H1 (cell line): ENCODE measurements around the gene KCNQ1. TPM values are rescaled to one million over a fixed set of nuclear protein-coding genes. Genes with fewer than 3 reads are reported as not detected.
A peak's percentile ranks its signal among the peaks of the same experiment; 100 is the strongest.

Experiments
- CTCF ChIA-PET: fragments of 300-600 bp; sonication (Branson Sonifier 250); formaldehyde crosslinking; loops from one replicate; lab custom pipeline; 2021; ENCODE audit not compliant: partially characterized antibody; lab: Charles Lee
- POLR2A ChIA-PET: fragments of 300-600 bp; sonication (Branson Sonifier 250); formaldehyde crosslinking; loops from one replicate; lab custom pipeline; 2021; ENCODE audit warnings: inconsistent platforms; ENCODE audit not compliant: partially characterized antibody; lab: Charles Lee
- DNase-seq, 2 experiments: peaks; one replicate each; pipeline versions ENCODE4 v3.0.0 to v3.0.0-alpha.2; 2010 to 2022; ENCODE audit warnings: low spot score in 2 of 2, low read depth in 1 of 2, mixed read lengths in 1 of 2
- FAIRE-seq: peaks from 2 replicates; lab custom pipeline; 2011; peaks lifted over from hg19 to GRCh38; lab: Jason Lieb, UNC
- H2AFZ ChIP-seq: 2 replicates; pipeline ENCODE4 v1.8.1; 2012; ENCODE audit warnings: low read length, inconsistent platforms
- H2AK5ac ChIP-seq: 2 replicates; pipeline ENCODE4 v1.6.1; 2013; ENCODE audit warnings: low read depth, low read length
- H2BK120ac ChIP-seq: replicated peaks from 2 replicates; pipeline ENCODE3; 2013; ENCODE audit warnings: low read depth, low read length, inconsistent platforms
- H2BK12ac ChIP-seq: 2 replicates; pipeline ENCODE4 v1.6.1; 2013; ENCODE audit warnings: low read depth, low read length
- H2BK15ac ChIP-seq: 2 replicates; pipeline ENCODE4 v1.6.1; 2013; ENCODE audit warnings: low read length
- H2BK20ac ChIP-seq: 2 replicates; pipeline ENCODE4 v1.6.1; 2013; ENCODE audit warnings: low read length
- H2BK5ac ChIP-seq: 2 replicates; pipeline ENCODE4 v1.6.1; 2013; ENCODE audit warnings: low read depth, low read length
- H3K14ac ChIP-seq: 2 replicates; pipeline ENCODE4 v1.6.1; 2013; ENCODE audit warnings: inconsistent platforms; ENCODE audit not compliant: insufficient read length
- H3K18ac ChIP-seq: 2 replicates; pipeline ENCODE4 v1.6.1; 2013; ENCODE audit warnings: low read length; ENCODE audit errors: extremely low read depth
- H3K23ac ChIP-seq: 2 replicates; pipeline ENCODE4 v1.6.1; 2013; ENCODE audit warnings: inconsistent platforms; ENCODE audit not compliant: insufficient read length
- H3K23me2 ChIP-seq: 2 replicates; pipeline ENCODE4 v1.6.1; 2013; ENCODE audit warnings: low read depth, low read length
- H3K27ac ChIP-seq: 2 replicates; pipeline ENCODE4 v1.6.1; 2011; ENCODE audit warnings: low read depth, low read length, inconsistent platforms
- H3K27me3 ChIP-seq, 4 experiments: replicated peaks in 1 of 4; 1 replicate in 1 of 4; 2 replicates in 3 of 4; pipeline versions ENCODE4 v1.6.1 to v1.8.1; 2011 to 2013; ENCODE audit warnings: low read length in 3 of 4, mild to moderate bottlenecking in 3 of 4, inconsistent platforms in 2 of 4, mixed read lengths in 2 of 4, moderate library complexity in 1 of 4; ENCODE audit not compliant: control insufficient read depth in 3 of 4, insufficient read depth in 3 of 4; ENCODE audit errors: extremely low read depth in 1 of 4
- H3K36me3 ChIP-seq, 4 experiments: 2 replicates each; pipeline versions ENCODE4 v1.6.1 to v1.8.1; 2011 to 2013; ENCODE audit warnings: mild to moderate bottlenecking in 4 of 4, low read length in 3 of 4, moderate library complexity in 2 of 4, control low read depth in 1 of 4, inconsistent platforms in 1 of 4; ENCODE audit not compliant: insufficient read depth in 4 of 4, control insufficient read depth in 2 of 4
- H3K4ac ChIP-seq: replicated peaks from 2 replicates; pipeline ENCODE3; 2013; ENCODE audit warnings: low read length, low read depth, mixed read lengths, inconsistent platforms; ENCODE audit not compliant: insufficient read length
- H3K4me1 ChIP-seq, 4 experiments: replicated peaks in 1 of 4; 1 replicate in 1 of 4; 2 replicates in 3 of 4; pipeline versions ENCODE4 v1.6.1 to v1.8.1; 2011 to 2013; ENCODE audit warnings: low read length in 3 of 4, inconsistent platforms in 2 of 4, mixed read lengths in 1 of 4; ENCODE audit not compliant: insufficient read depth in 4 of 4, control insufficient read depth in 3 of 4
- H3K4me2 ChIP-seq, 2 experiments: 2 replicates each; pipeline versions ENCODE4 v1.6.1 to v1.8.1; 2011 to 2013; ENCODE audit warnings: low read depth in 2 of 2, low read length in 2 of 2, control low read depth in 1 of 2, inconsistent platforms in 1 of 2, mild to moderate bottlenecking in 1 of 2; ENCODE audit not compliant: insufficient read depth in 1 of 2
- H3K4me3 ChIP-seq, 4 experiments: fragments of 200-600, 300-600 bp in 1 of 4; sonication (generic), shearing (Covaris generic), sonication (Bioruptor Twin) in 1 of 4; 2 replicates each; pipeline versions ENCODE4 v1.5.1 to v1.8.1; 2011 to 2016; ENCODE audit warnings: low read length in 4 of 4, low read depth in 3 of 4, control low read depth in 2 of 4, inconsistent platforms in 2 of 4, mild to moderate bottlenecking in 2 of 4, mixed read lengths in 1 of 4, moderate library complexity in 1 of 4; ENCODE audit not compliant: insufficient read depth in 2 of 4; ENCODE audit errors: extremely low read depth in 1 of 4
- H3K56ac ChIP-seq: replicated peaks from 2 replicates; pipeline ENCODE3; 2013; ENCODE audit warnings: low read depth, mild to moderate bottlenecking, mixed read lengths, low read length, inconsistent platforms; ENCODE audit not compliant: insufficient read length
- H3K79me1 ChIP-seq: 2 replicates; pipeline ENCODE4 v1.6.1; 2013; ENCODE audit warnings: low read depth, low read length, control low read depth
- H3K79me2 ChIP-seq, 2 experiments: 2 replicates each; pipeline versions ENCODE4 v1.6.1 to v1.8.1; 2012 to 2013; ENCODE audit warnings: low read length in 2 of 2, mild to moderate bottlenecking in 2 of 2, inconsistent platforms in 1 of 2; ENCODE audit not compliant: insufficient read depth in 2 of 2, control insufficient read depth in 1 of 2
- H3K9ac ChIP-seq, 4 experiments: replicated peaks in 1 of 4; 1 replicate in 1 of 4; 2 replicates in 3 of 4; pipeline versions ENCODE4 v1.6.1 to v1.8.1; 2011 to 2013; ENCODE audit warnings: low read depth in 3 of 4, low read length in 3 of 4, control low read depth in 2 of 4, mild to moderate bottlenecking in 2 of 4, moderate library complexity in 2 of 4, inconsistent platforms in 1 of 4; ENCODE audit errors: extremely low read depth in 1 of 4
- H3K9me3 ChIP-seq, 2 experiments: 2 replicates each; pipeline versions ENCODE4 v1.6.1 to v1.8.1; 2012 to 2013; ENCODE audit warnings: mild to moderate bottlenecking in 2 of 2, moderate library complexity in 2 of 2, control low read depth in 1 of 2, inconsistent platforms in 1 of 2, low read depth in 1 of 2, low read length in 1 of 2, mixed read lengths in 1 of 2; ENCODE audit not compliant: insufficient read depth in 2 of 2
- H4K20me1 ChIP-seq, 2 experiments: replicated peaks in 1 of 2; 2 replicates each; pipeline versions ENCODE3 to v1.8.1; 2011 to 2013; ENCODE audit warnings: inconsistent platforms in 2 of 2, low read length in 2 of 2, mild to moderate bottlenecking in 1 of 2; ENCODE audit not compliant: insufficient read depth in 2 of 2, control insufficient read depth in 1 of 2
- H4K5ac ChIP-seq: 2 replicates; pipeline ENCODE4 v1.6.1; 2013; ENCODE audit warnings: low read length, low read depth, mixed read lengths, inconsistent platforms; ENCODE audit not compliant: insufficient read length
- H4K8ac ChIP-seq: 2 replicates; pipeline ENCODE4 v1.8.0; 2013; ENCODE audit warnings: mild to moderate bottlenecking, moderate library complexity, low read length, inconsistent platforms; ENCODE audit not compliant: insufficient read depth; ENCODE audit errors: extremely low read depth
- H4K91ac ChIP-seq: replicated peaks from 2 replicates; pipeline ENCODE3; 2013; ENCODE audit warnings: low read length, mixed read lengths, inconsistent platforms; ENCODE audit not compliant: insufficient read length
- BACH1 ChIP-seq: IDR thresholded peaks from 2 replicates; pipeline ENCODE4 v1.6.1; 2012; ENCODE audit warnings: low read length, improper control_type of control experiment
- BRCA1 ChIP-seq: IDR thresholded peaks from 2 replicates; pipeline ENCODE4 v1.6.1; 2012; ENCODE audit warnings: low read depth, low read length, improper control_type of control experiment
- RFX5 ChIP-seq: IDR thresholded peaks from 2 replicates; pipeline ENCODE4 v1.6.1; 2011; ENCODE audit warnings: low read depth, low read length, improper control_type of control experiment, borderline replicate concordance
- SRF ChIP-seq: IDR thresholded peaks from 2 replicates; pipeline ENCODE4 v1.6.1; 2011; ENCODE audit warnings: mild to moderate bottlenecking, low read depth, low read length, moderate library complexity
- TAF1 ChIP-seq: IDR thresholded peaks from 2 replicates; pipeline ENCODE4 v1.6.1; 2011; ENCODE audit warnings: mild to moderate bottlenecking, low read depth, low read length
- TCF12 ChIP-seq: IDR thresholded peaks from 2 replicates; pipeline ENCODE4 v1.6.1; 2011; ENCODE audit warnings: low read depth, mild to moderate bottlenecking, low read length
- WGBS, 2 experiments: shearing (Covaris generic) in 1 of 2; methylation state at CpG; one replicate each; pipeline versions ENCODE4 v1.1.6 to v1.1.7; 2013 to 2015; ENCODE audit warnings: low lambda C conversion rate in 2 of 2, mixed read lengths in 2 of 2, inconsistent platforms in 1 of 2, low coverage in 1 of 2, missing lambda C conversion rate in 1 of 2; ENCODE audit not compliant: insufficient replicate concordance in 2 of 2, insufficient coverage in 1 of 2, insufficient read length in 1 of 2; ENCODE audit errors: extremely low coverage in 1 of 2, missing lambda C conversion rate in 1 of 2; 5-methylcytosine and 5-hydroxymethylcytosine counted together
- polyA plus RNA-seq, 7 experiments: library from polyadenylated mRNA; depleted of rRNA in 3 of 7; stranded (reverse) in 5 of 7; unstranded in 2 of 7; fragments of >200 nt in 5 of 7; fragments of 200-250 nt in 2 of 7; gene quantifications; 1 replicate in 5 of 7; 2 replicates in 1 of 7; 4 replicates in 1 of 7; pipeline versions ENCODE4 v1.2.1 to v1.2.3, GENCODE V29; 2011 to 2013; ENCODE audit warnings: missing spikeins in 2 of 7, mixed read lengths in 2 of 7
- total RNA-seq: library from RNA; stranded (reverse); fragmentation: NEBNext Ultra II Directional; extraction: Animal tissue kit (Norgen Biotek cat#: 25700); gene quantifications from 2 replicates; pipeline ENCODE4 v1.2.1, GENCODE V29; 2021

Gene KCNQ1
- total and polyA plus RNA-seq, 2 of the 8 experiments (the other 6 are each of a cell fraction or from before 2014, with no cell fraction given): 1.9 to 2.0 TPM

DNA sequence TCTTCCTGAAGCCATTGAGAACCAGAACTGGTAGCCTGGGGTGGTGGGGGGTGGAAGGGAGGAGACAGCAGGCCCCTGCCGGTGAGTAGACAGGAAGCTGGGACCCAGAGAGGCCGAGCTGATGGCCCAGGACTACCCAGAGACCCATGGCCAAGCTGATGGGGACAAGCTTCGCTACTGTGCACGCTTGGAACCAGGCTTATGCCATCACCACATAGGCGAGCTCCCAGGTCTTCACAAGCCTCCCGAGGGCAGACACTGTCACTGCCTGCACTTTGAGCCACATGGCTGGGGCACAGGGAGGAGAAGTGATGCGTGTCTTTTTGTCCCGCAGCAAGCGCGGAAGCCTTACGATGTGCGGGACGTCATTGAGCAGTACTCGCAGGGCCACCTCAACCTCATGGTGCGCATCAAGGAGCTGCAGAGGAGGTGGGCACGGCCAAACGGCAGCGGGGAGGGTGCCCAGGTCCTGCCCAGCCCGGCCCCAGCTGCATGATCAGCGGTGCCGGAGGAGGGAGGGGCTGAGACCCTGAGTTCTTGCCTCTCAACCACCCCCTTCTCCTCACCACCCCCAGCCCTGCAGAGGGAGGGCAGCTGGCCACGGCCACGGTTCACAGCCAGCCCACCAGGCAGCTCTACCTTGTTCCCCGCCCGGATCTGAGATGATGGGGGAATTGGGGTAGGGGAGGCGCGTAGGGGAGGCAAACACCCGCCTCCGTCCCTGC lies 331.0 kb downstream of the KCNQ1 start:
- peaks cover 0 to 24% (median 19%) of the 10 kb centered on the region in 4 experiments; a peak in 6 of 7 replicates for H3K27me3 ChIP-seq
- no peak overlapping the region for H3K23ac ChIP-seq
- POLR2A ChIA-PET: no interaction called here

More for the DNA sequence above, 331.0 kb downstream of the KCNQ1 start:
- WGBS, 2 experiments: 87% methylated on average over 29 of the region's 29 CpGs; no CpG with 5 or more reads in 1 of the 2 experiments
- Histone ChIP-seq H3K56ac (no peak overlapping the region), H3K79me1 (no peaks in the 10 kb centered on the region), H2BK120ac (no peak overlapping the region), H3K4me2 (no peak overlapping the region), H2BK20ac (no peak overlapping the region), H2BK12ac (peak overlapping the region; percentile 60; the same call in 1 of the 2 replicates), H2BK5ac (no peak overlapping the region; the same call in 1 of the 2 replicates), H2BK15ac (no peak overlapping the region), H3K4ac (no peak overlapping the region), H2AFZ (no peak overlapping the region), H3K79me2 (no peaks in the 10 kb centered on the region), H3K18ac (no peak overlapping the region), H3K4me1 (peaks cover 0 to 6% (median 2%) of the 10 kb centered on the region in 4 experiments; a peak in 3 of 7 replicates), H3K36me3 (no peaks in the 10 kb centered on the region), H3K9ac (no peak overlapping the region), H4K91ac (peak overlapping the region; percentile 65), H3K4me3 (no peak overlapping the region), H3K27ac (no peak overlapping the region), H3K23me2 (no peaks in the 10 kb centered on the region), H4K8ac (no peak overlapping the region), H4K20me1 (no peaks in the 10 kb centered on the region), H3K9me3 (no peaks in the 10 kb centered on the region), H4K5ac (no peak overlapping the region), H2AK5ac (0 out of 2 replicates have a peak overlapping the region, but pooled peaks have one; percentile 65), H3K14ac (no peak overlapping the region)
- TF ChIP-seq BACH1: no peak
- TF ChIP-seq RFX5: no peak
- TF ChIP-seq TAF1: no peak
- no peak for TF ChIP-seq SRF
- no peak for TF ChIP-seq TCF12
- TF ChIP-seq BRCA1: no peak
- FAIRE-seq: no peak
- no peak for DNase-seq
- CTCF ChIA-PET: interaction anchor here (1.1 to 1.9 kb wide), 5 partner anchors 10 to 114 kb away, joined by 3 to 6 read pairs (median 3); no protein-coding TSS in a partner anchor
